GM12892 (cell line): ENCODE data around the gene SS18L1.

ENCODE experiments used
- DNase-seq: peaks from one replicate; pipeline ENCODE4 v3.0.0; 2011; ENCODE audit not compliant: insufficient read length
- FAIRE-seq: peaks from 2 replicates; lab custom pipeline; 2011; peaks lifted over from hg19 to GRCh38; lab: Jason Lieb, UNC
- POLR2A ChIP-seq: IDR thresholded peaks from 2 replicates; pipeline ENCODE4 v1.6.1; 2011; ENCODE audit warnings: low read depth, low read length, control low read depth
- POLR2AphosphoS5 ChIP-seq: IDR thresholded peaks from 2 replicates; pipeline ENCODE4 v1.6.1; 2011; ENCODE audit warnings: low read depth, low read length, control low read depth
- TAF1 ChIP-seq: IDR thresholded peaks from 2 replicates; pipeline ENCODE4 v1.6.1; 2011; ENCODE audit warnings: low read depth, mild to moderate bottlenecking, control low read depth, low read length, borderline replicate concordance

Gene SS18L1

DNA sequence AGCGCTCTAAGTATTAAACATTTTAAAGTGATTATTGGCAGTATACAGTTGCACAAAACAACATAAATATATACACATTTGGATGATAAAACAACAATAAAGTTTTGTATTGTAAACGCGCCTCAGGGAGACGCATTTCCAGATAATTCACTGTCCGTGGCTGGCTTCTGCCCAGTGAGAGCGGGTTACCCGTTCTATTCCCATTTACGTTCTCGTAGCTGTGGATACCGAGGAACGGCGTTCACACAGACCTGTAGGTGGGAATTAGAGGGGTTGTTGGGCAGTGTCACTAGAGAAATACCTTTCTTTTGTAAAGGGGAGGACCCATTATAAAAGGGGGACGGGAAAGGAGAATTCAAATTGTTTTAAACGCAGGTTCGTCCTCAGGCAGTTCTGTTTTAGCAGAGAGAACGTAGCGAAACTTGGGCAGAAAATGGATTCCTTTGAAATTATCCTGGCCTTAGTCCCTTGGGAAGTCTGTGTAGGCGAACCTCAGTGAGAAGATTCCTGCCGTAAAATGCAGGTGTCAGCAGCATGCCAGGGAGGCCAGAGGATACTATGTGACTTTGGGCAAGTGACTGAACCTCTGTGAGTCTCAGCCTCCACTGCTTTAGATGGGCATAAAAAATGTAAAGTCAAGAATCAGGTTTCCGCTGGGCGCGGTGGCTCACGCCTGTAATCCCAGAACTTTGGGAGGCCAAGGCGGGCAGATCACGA, 40.0 kb downstream of the SS18L1 start:
- DNase-seq, result no peak

DNA sequence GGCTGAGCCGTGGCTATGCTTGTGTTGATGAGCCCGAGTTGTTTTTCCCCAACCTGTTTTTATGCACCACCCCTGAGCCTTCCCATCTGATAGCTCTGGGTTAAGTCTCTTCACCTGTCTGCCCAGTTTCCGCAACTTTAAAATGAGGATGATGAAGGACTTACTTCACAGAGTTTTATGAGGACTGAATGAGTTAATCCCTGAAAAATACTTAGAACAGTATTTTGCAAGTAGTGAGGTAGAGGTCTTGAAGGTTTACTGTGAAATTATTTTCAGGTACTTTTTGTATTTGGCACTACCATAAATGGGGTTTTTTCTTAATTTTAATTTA, 42.5 kb downstream of the SS18L1 start:
- FAIRE-seq, result no peak
- no peak for DNase-seq
- TF ChIP-seq POLR2A, result no peak
- TF ChIP-seq TAF1, result no peak
- TF ChIP-seq POLR2AphosphoS5, result no peak

More for the DNA sequence above, 40.0 kb downstream of the SS18L1 start:
- FAIRE-seq, result no peak
- TF ChIP-seq TAF1 (no peak), POLR2AphosphoS5 (no peak), POLR2A (no peak)

DNA sequence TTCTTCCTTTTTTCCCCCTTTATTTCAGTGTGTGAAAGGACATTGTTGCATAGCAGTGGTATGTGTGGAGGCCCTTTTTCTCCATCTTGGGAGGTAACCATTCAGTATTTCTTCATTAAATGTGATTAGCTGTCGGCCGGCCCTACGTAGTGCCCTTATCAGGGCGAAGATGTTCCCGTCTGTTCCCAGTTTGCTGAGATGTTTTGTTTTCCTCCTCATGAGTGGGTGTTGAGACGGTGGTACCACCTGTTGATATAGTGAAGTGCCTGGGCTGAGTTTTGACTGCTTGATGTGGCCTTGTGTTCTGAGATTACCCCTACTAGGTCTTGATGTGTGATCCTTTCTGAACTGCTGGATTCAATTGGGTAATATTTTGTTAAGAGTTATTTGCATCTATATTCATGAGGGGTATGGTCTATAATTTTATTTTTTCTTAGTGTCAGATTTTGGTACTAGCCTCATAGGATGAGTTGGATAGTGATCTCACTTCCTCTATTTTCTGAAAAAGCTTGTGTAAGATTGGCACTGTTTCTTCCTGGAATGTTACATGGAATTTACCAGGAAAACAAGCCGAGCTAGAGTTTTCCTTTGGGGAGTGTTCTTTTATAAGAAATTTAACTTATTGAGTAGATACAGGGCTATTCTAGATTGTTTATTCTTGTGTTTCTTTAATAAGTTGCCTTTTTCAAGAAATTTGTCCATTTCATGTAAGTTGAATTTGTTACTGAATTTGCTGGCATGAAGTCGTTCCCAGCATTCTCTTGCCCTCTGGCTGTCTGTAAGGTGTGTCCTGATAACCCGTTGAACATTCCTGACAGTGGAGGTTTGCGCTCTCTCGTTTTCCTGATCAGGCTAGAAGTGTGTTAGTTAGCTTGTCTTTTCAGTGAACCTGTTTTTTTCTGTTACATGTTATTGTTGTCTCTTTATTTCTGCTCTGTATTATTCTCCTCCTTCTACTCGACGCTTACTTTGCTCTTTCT, 43.6 kb downstream of the SS18L1 start:
- FAIRE-seq (no peak), DNase-seq (no peak)
- TF ChIP-seq POLR2AphosphoS5 (no peak), TAF1 (no peak), POLR2A (no peak)

DNA sequence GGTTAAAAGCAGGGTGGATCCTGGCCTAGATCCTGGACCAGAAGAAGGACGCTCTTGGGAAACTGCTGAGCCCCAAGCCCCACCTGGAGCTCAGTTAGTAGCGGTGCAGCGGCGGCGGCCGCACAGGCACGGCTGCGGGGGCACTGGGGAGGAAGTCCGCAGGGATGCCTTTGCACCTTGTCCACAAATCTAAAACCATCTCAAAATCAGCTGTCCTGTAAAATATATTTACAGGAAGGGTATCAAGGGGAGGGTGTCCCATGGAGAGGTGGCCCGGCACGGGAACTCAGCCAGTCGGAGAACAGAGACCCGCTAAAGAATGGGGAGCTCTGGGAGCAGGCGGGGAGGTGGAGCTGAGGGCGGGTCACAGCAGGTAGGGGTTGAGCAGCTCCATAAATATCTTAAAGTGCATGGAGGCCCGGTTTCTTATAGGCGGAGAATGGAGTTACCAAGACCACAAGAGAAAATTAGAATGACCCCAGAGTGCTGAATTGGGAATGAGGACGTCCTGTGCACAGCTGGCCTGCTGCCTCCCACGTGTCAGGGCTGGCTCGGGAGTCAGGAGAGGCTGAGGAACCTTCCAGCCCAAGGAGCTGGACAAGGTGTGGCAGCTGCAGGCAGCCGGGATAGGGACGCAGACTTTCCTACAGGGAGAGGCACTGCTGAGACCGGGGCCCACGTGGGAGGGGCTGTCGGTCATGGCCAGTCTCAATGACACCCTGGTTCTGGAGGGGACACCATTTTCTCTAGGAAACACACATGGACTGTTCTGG, 47.3 kb downstream of the SS18L1 start:
- FAIRE-seq (no peak), DNase-seq (no peak)
- TF ChIP-seq POLR2AphosphoS5 (no peak), POLR2A (no peak), TAF1 (no peak)

DNA sequence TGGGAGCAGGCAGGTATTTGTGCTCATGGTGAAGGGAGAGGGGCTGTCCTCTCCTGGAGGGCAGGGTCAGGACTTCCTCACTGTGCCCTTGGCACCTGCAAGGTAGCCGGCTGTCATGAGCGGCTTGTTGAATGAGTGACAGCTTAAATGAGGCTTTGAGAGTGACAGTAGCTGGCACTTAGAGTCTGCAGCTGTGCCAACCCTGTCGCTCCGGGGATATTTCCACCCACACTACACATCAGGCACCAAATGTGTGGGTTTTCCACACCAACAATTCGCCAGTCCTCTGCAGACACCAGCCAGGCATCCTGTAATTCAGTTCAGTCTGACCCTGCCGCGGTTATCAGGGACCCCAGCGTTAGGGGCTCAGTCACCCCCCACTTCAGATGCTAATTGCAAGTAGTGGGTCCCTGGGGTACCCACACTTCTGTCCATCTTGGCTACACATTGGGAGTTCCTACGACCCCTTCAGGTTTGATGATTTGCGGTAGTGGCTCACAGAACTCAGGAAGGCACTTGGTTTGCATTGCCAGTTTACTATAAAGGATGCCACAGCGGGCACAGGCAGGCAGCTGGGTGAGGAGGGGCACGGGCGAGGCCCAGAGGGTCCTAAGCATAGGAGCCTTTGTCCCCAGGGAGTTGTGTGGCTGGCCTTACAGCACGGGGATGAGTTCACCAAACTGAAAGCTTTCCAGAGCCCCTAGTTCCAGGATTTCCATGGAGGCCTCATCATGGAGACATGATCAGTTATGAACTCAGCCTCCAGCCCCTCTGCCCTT, 48.4 kb downstream of the SS18L1 start:
- DNase-seq (no peak), FAIRE-seq (no peak)
- no peak for TF ChIP-seq POLR2A
- TF ChIP-seq TAF1, result no peak
- TF ChIP-seq POLR2AphosphoS5, result no peak

DNA sequence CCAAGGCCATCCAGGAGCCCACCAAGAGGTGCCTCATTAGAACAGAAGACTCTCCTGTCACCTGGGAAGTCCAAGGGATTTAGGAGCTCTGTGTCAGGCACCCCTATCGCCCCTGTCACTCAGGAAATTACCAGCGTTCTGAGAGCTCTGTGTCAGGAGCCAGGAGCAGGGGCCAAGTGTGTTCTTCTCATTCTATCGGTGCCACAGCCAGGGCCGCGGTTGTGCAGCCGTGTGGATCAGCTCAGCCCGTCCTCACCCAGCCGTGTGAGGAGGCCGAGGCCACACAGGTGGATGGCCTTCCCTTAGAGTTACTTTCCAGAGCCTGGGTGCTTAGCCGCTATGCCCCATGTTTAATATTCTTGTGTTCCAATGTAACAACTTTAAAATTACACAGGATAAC, 49.1 kb downstream of the SS18L1 start:
- DNase-seq (no peak), FAIRE-seq (no peak)
- TF ChIP-seq POLR2AphosphoS5, result no peak
- TF ChIP-seq POLR2A, result no peak
- TF ChIP-seq TAF1, result no peak

DNA sequence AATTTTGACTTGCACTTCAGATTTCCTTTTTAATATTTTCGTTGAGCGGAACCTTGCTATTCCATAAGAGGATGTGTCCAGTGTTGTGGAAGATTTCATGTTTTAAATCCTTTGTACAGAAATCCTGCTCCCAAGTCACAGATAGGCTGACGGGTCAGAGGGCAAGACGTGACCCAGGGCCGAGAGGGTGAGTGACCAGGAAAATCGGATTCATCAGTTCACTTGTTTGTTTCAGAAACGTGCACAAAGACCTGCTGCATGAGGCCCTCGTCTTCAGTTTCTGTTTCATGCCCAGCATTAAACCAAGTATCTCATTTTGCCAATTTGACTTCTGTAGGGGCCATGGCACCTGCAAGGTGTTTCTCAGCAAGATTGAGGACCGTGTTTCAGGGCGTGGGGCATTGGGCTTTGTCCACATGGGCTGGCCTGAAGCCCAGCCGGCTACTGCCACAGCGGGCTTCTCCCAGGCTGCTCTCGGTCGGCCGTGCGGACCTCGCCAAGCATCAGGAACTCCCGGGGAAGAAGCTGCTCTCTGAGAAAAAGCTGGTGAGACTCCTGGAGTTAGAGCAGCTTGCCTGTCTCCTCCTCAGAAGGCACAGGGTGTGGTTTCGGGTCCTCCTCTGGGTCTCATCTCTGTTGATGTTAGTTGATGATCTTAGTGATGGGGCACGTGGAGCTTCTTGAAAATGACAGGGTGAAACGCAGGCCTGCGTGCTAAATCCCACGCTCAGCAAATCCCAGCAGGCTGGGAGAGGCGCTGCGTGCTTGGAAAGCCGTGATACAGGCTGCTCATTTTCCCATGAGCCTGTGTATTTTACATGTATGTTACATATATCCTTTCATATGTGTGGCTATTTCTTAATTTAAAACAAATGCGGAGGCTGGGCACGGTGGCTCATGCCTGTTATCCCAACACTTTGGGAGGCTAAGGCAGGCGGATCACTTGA, 49.8 kb downstream of the SS18L1 start:
- no peak for FAIRE-seq
- no peak for DNase-seq
- no peak for TF ChIP-seq POLR2AphosphoS5
- TF ChIP-seq TAF1, result no peak
- TF ChIP-seq POLR2A, result no peak

DNA sequence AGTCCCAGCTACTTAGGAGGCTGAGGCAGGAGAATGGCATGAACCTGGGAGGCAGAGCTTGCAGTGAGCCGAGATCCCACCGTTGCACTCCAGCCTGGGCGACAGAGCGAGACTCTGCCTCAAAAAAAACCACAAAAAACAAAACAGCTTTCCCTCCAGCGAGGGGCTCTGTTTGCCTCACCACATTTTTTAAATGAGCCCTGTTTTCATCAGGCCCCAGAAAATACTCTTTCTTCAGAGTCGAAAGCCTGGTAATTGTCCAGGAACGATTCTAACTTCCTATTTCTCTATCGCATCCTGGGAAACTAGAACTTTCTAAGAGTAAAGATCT, 51.5 kb downstream of the SS18L1 start:
- DNase-seq (no peak), FAIRE-seq (no peak)
- no peak for TF ChIP-seq TAF1
- no peak for TF ChIP-seq POLR2AphosphoS5
- TF ChIP-seq POLR2A, result no peak

DNA sequence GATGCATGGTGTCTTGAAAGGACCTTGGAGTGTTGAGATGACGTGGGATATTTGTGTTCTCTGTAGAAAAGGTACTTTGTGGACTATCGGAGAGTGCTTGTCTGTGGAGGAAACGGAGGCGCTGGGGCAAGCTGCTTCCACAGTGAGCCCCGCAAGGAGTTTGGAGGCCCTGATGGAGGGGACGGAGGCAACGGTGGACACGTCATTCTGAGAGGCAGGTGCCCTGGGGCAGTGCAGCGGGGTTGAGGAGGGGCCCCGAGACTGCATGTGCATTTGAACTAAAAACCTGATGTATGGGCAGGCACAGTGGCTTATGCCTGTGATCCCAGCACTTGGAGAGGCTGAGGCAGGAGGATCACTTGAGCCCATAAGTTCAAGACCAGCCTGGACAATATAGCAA, 52.2 kb downstream of the SS18L1 start:
- FAIRE-seq (no peak), DNase-seq (no peak)
- TF ChIP-seq POLR2A (no peak), TAF1 (no peak), POLR2AphosphoS5 (no peak)

DNA sequence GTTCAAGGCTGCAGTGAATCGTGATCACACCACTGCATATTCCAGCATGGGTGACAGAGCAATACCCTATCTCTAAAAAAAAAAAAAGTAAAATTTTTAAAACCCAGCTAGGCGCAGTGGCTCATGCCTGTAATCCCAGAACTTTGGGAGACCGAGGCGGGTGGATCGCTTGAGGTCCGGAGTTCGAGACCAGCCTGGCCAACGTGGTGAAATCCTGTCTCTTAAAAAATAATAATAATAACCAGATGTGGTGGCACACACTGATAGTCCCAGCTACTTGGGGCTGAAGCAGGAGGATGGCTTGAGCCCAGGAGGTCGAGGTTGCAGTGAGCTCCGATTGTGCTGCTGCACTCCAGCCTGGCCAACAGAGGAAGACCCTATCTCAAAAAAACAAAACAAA, 52.7 kb downstream of the SS18L1 start:
- TF ChIP-seq POLR2AphosphoS5 (no peak), POLR2A (no peak), TAF1 (no peak)
- DNase-seq (no peak), FAIRE-seq (no peak)
